GM10266 (cell line): ENCODE results near the gene TRDMT1.

ENCODE experiments used
- DNase-seq: peaks from one replicate; pipeline ENCODE4 v3.0.0; 2012; ENCODE audit errors: extremely low spot score
- CTCF ChIP-seq: IDR thresholded peaks from 2 replicates; pipeline ENCODE4 v1.5.1; 2012; ENCODE audit warnings: mild to moderate bottlenecking, low read depth; ENCODE audit not compliant: control insufficient read depth, insufficient read depth; ENCODE audit errors: missing control alignments

TRDMT1 gene

DNA sequence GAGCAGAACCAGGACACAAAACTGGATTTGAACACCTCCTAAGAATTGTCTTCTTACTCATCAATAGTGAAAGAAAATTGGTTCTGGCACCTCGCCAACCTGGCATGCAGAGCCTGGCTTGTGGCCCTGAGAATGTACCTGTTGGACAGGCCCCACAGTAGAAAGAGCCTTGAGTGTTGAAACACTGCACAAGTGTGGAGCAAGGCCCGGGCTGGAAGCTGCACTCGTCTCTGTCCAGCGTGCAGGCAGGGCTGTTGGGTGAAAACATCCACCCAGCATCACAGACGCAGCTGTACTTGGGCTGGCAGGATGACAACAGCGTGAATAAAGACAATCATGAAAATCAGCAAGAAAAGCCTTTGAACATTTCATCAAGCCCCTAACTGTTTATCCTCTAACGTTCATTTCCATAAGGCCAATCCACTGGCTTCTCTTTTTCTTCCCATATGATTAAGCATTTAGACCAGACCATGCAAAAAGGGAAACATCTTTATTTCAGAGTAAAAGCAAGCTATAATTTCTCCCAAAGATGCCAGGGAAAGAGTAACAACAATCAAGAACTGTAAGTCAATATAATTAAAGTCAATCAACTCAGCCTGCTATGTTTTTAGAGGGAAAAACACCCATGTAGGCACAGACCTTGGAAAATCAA lies 87.5 kb downstream of the TRDMT1 start:
- TF ChIP-seq CTCF, result no peak
- DNase-seq, result no peak

DNA sequence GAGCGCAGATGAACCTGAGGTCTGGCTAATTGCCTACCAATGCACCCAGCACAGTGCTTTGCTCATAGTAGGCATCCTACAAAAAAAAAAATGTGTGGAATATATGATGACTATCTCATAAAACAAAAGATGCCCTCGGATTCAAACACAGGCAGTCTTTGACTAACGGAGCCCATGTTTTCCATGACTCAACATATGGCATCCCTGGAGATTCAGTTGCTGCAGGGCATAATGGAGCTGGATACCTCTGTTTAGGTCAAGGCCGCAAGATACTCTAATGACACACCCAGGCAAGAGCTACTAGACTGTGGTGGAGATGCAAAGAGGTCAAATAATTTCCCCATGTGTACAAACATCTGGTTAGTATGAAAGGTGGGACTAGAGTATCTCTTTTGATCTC lies 88.1 kb downstream of the TRDMT1 start:
- no peak for DNase-seq
- no peak for TF ChIP-seq CTCF

GRCh38 chr10:17112566-17112965 lies 88.9 kb downstream of the TRDMT1 start:
- TF ChIP-seq CTCF, result no peak
- no peak for DNase-seq

- no peak for DNase-seq
- no peak for TF ChIP-seq CTCF
Measured at GRCh38 chr10:17109475-17110207, 91.8 kb downstream of the TRDMT1 start.

GRCh38 chr10:17109046-17109445 lies 92.4 kb downstream of the TRDMT1 start:
- no peak for DNase-seq
- no peak for TF ChIP-seq CTCF

DNA sequence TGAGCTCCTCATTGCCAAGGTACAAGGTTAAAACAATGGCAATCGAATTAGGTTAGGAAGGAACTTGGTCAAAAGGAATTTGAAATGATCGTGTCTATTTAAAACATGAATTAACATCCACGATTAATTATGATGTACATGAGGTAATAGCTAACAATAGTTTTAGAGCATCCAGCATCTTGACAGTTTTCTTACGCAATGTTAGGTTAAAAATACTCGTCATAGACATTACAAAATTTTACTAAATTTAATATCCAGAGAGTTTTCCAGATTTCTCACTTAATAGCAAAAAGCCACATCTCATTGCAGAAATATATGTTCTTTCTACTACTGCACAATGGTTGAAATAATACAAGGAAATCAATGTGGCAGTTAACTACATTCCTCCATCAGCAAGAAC lies 94.5 kb downstream of the TRDMT1 start:
- DNase-seq, result no peak
- no peak for TF ChIP-seq CTCF

GRCh38 chr10:17101910-17102266 lies 99.6 kb downstream of the TRDMT1 start:
- TF ChIP-seq CTCF, result no peak
- no peak for DNase-seq
